Measurements from ENCODE around the gene SYT1.

The SYT1 gene

DNA sequence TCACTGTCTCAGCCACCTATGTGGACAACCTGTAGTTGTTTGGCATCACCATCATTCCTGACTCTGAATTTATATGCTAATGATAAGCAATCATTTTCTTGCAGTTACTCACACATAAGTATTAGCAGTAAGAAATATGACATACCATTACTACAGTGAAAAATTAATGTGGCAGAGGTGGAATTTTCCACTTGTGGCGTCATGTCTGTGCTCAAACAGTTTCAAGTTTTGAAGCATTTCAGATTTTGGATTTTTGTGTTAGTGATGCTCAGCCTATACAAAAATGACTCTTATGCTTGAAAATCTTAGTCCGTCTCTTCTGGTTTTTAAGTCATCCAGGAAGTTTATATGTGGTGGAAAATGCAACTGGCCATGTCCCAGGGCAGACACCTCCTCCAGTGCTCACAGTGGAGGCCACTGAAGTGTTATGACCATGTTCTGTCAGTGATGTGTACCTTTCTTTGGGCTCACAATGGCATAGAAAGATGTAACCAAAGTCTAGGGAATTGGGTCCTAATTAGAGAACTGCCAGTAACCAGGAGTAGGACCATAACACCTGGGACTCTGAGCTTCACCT lies 220.6 kb downstream of the SYT1 start:
- DNase-seq (ENCODE audit: insufficient read length, low spot score) (no peak), FAIRE-seq (peak; percentile 38)
- TF ChIP-seq, protein P1, sequence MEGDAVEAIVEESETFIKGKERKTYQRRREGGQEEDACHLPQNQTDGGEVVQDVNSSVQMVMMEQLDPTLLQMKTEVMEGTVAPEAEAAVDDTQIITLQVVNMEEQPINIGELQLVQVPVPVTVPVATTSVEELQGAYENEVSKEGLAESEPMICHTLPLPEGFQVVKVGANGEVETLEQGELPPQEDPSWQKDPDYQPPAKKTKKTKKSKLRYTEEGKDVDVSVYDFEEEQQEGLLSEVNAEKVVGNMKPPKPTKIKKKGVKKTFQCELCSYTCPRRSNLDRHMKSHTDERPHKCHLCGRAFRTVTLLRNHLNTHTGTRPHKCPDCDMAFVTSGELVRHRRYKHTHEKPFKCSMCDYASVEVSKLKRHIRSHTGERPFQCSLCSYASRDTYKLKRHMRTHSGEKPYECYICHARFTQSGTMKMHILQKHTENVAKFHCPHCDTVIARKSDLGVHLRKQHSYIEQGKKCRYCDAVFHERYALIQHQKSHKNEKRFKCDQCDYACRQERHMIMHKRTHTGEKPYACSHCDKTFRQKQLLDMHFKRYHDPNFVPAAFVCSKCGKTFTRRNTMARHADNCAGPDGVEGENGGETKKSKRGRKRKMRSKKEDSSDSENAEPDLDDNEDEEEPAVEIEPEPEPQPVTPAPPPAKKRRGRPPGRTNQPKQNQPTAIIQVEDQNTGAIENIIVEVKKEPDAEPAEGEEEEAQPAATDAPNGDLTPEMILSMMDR (IDR thresholded peaks at IDR 0.05; ENCODE audit: insufficient read depth, missing control alignments): no peak

GRCh38 chr12:79086541-79087296 lies 222.1 kb downstream of the SYT1 start:
- DNase-seq (ENCODE audit: insufficient read length, low spot score) (no peak), FAIRE-seq (peak; percentile 77)
- TF ChIP-seq, protein P1 (IDR thresholded peaks at IDR 0.05; ENCODE audit: insufficient read depth, missing control alignments): no peak

DNA sequence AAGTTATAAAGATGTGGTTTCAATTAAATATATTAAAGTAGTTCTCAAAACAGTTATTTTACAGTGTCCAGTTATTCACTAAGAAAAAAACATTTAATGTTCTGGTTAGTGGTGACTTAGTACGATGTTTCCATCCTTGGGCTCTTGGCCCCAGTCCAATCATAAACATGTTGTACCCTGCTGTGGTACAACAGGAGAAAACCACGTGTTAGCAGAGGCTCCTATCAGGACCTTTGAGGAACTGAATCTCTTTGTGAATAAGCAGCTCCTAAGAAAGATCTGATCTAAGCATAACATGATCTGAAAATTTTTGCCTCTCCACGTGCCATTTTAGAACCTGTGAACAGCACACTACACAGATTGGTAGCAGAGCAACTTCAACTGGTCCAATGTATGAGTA lies 234.0 kb downstream of the SYT1 start:
- DNase-seq (ENCODE audit: insufficient read length, low spot score) (no peak), FAIRE-seq (no peak)
- TF ChIP-seq, protein P1 (IDR thresholded peaks at IDR 0.05; ENCODE audit: insufficient read depth, missing control alignments): no peak

DNA sequence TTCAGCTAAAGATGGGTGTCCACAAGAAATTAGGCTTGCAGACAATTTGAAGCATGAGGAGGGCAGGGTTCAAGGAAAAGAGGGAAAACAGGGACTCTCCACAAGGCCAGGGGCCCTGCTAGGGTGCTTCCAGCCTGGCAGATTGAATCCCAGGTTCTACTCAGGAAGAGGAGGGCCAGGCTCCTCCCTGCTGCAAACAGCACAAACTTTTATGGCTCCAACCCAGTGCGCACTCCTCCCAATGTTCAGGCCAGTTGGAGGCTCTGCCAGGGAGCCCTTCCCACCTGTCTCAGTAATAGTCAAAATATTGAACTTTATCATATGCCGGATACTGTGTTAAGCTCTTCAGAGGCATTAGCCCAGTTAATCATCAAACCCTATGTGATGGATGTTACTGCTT lies 244.4 kb downstream of the SYT1 start:
- TF ChIP-seq, protein P1 (IDR thresholded peaks at IDR 0.05; ENCODE audit: insufficient read depth, missing control alignments): no peak
- DNase-seq (ENCODE audit: insufficient read length, low spot score) (no peak), FAIRE-seq (no peak)

GRCh38 chr12:79114896-79115295 lies 250.3 kb downstream of the SYT1 start:
- FAIRE-seq (no peak), DNase-seq (ENCODE audit: insufficient read length, low spot score) (no peak)
- TF ChIP-seq, protein P1 (IDR thresholded peaks at IDR 0.05; ENCODE audit: insufficient read depth, missing control alignments): no peak

GRCh38 chr12:79115743-79116142 lies 251.2 kb downstream of the SYT1 start:
- no peak for DNase-seq (ENCODE audit: insufficient read length, low spot score)
- TF ChIP-seq, protein P1 (IDR thresholded peaks at IDR 0.05; ENCODE audit: insufficient read depth, missing control alignments): no peak
- FAIRE-seq: peak; percentile 67

GRCh38 chr12:79119796-79120195 lies 255.2 kb downstream of the SYT1 start:
- FAIRE-seq (peak; percentile 80), DNase-seq (ENCODE audit: insufficient read length, low spot score) (no peak)
- TF ChIP-seq, protein P1 (IDR thresholded peaks at IDR 0.05; ENCODE audit: insufficient read depth, missing control alignments): peak; percentile 70

Measured in D721Med (cell line).